ENCODE results near the gene ROR1. TPM values are rescaled to one million over a fixed set of nuclear protein-coding genes. Genes with fewer than 3 reads are reported as not detected.
"Not testable (repeated sequence)": the region's sequence is repeated elsewhere in the genome, so short reads cannot be mapped to it uniquely, and the experiment has no call there.

ROR1 gene
- total RNA-seq, 1 donor from 2014 or later = 131 TPM

DNA sequence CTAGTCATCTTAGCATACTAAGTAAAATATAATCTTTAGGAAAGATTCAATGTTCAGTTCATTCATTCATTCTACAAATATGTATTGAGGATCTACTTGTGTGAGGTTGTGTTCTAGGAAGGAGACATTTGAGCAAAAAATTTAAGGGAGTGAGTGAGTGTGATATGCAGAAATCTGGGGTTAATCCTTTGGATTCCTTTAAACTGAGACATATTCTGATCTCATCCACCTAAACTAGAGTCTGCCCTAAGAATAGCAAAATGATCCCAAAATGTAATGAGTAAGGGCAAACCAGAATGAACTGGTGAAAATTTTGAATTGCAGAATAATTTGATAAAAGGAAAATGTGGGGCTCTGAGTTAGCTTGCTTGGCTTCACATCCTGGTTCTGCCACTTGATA lies 438.2 kb downstream of the ROR1 start:
- peaks cover 10% of the 10 kb centered on the region for H3K4me1 Mint-ChIP-seq (ENCODE audit: low read depth)
- peak overlapping the region; percentile 42 for H3K27ac Mint-ChIP-seq (ENCODE audit: unreplicated experiment)
- no peak for DNase-seq (ENCODE audit: low spot score)
- peaks cover 8% of the 10 kb centered on the region for H3K36me3 Mint-ChIP-seq (ENCODE audit: low read depth)
- no peaks in the 10 kb centered on the region for H3K9me3 Mint-ChIP-seq (ENCODE audit: low read depth)
- no peaks in the 10 kb centered on the region for H3K27me3 Mint-ChIP-seq (ENCODE audit: low read depth)
- no peak overlapping the region for H3K4me3 Mint-ChIP-seq (ENCODE audit: unreplicated experiment)
- TF ChIP-seq, protein P1, sequence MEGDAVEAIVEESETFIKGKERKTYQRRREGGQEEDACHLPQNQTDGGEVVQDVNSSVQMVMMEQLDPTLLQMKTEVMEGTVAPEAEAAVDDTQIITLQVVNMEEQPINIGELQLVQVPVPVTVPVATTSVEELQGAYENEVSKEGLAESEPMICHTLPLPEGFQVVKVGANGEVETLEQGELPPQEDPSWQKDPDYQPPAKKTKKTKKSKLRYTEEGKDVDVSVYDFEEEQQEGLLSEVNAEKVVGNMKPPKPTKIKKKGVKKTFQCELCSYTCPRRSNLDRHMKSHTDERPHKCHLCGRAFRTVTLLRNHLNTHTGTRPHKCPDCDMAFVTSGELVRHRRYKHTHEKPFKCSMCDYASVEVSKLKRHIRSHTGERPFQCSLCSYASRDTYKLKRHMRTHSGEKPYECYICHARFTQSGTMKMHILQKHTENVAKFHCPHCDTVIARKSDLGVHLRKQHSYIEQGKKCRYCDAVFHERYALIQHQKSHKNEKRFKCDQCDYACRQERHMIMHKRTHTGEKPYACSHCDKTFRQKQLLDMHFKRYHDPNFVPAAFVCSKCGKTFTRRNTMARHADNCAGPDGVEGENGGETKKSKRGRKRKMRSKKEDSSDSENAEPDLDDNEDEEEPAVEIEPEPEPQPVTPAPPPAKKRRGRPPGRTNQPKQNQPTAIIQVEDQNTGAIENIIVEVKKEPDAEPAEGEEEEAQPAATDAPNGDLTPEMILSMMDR (IDR thresholded peaks at IDR 0.05) = no peak

DNA sequence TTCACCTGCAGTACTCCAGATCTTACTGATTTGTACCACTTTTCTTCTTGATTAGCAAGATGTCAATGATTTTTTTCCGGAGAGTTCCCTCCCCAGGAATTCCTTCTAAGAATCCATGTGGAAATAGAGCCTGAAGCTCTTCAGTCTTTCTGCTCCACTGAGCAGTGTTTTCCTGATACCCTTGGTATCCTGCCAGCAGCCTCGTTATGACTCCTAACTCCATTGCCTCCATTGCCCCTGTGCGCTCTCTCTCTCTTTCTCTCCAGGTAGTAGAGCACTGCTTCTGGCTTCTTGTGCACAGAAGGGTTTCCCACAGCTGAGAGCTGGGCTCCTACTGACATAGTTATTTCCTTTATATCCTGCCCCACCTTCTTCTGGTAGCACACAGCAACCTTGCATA lies 441.8 kb downstream of the ROR1 start:
- H3K4me3 Mint-ChIP-seq (ENCODE audit: unreplicated experiment) = no peak overlapping the region
- H3K36me3 Mint-ChIP-seq (ENCODE audit: low read depth) = peaks cover 9% of the 10 kb centered on the region
- H3K9me3 Mint-ChIP-seq (ENCODE audit: low read depth) = no peaks in the 10 kb centered on the region
- TF ChIP-seq, protein P1 (IDR thresholded peaks at IDR 0.05) = no peak
- peaks cover 10% of the 10 kb centered on the region for H3K4me1 Mint-ChIP-seq (ENCODE audit: low read depth)
- no peak for DNase-seq (ENCODE audit: low spot score)
- no peaks in the 10 kb centered on the region for H3K27me3 Mint-ChIP-seq (ENCODE audit: low read depth)
- H3K27ac Mint-ChIP-seq (ENCODE audit: unreplicated experiment) = no peak overlapping the region

DNA sequence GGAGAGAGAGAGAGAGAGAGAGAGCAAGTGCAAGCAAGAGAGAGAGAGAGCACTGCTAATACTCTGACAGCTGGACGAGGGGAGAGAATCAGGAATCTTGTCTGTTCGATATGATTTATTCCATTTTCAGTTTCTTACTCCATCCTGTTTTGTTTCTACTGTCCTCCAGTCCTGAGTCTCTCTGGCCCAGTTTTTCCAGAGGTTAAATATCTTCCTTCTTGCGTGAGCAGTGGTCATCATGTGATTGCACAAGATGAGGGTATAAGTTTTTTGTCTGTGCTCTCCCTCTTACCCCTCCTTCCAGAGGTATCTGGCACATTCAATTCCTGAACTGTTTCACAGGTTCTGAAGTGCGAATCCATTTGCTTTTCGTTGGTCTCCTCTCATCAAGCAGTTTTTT lies 446.4 kb downstream of the ROR1 start:
- Mint-ChIP-seq H3K9me3 (ENCODE audit: low read depth) (no peaks in the 10 kb centered on the region), H3K27ac (ENCODE audit: unreplicated experiment) (no peak overlapping the region), H3K4me1 (ENCODE audit: low read depth) (peaks cover 18% of the 10 kb centered on the region), H3K36me3 (ENCODE audit: low read depth) (peaks cover 9% of the 10 kb centered on the region), H3K4me3 (ENCODE audit: unreplicated experiment) (no peak overlapping the region), H3K27me3 (ENCODE audit: low read depth) (no peaks in the 10 kb centered on the region)
- TF ChIP-seq, protein P1 (IDR thresholded peaks at IDR 0.05) = no peak
- DNase-seq (ENCODE audit: low spot score) = no peak

DNA sequence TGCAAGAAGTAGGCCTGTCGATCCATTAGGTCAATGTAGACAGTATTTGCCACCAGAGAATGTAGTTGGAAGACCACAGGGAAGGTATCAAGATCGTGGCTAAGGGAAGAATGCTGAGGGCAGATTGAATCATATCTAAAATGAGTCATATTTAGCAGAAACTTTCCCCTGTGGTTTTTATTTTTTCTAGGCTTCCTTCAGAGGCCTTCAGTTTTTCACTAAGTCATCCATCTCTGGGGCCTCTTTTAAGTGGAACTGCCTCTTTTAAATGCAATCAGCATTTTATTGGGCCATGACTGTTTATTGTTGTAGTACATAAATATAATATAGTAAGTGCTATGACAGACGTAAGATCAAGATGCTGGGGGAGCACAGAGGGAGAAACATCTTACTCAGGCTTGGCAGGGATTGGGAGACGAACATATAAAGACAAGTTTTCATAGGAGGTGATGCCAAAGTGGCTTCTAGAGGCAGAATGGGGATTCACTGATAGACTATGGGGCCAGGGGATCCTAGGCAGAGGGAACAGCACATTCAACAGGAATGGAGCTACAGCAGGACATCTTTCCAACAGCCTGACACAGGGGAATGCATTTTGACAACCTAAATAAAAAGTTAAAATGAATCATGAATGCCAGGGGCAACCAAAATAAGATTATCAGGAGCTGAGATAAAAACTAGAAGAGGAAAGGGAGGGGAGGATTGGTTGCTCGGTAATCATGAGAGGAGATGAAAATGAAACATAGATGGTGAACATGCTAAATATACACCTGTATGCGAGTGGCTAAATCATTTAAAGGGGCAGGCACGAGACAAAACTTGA lies 449.7 kb downstream of the ROR1 start:
- no peak for DNase-seq (ENCODE audit: low spot score)
- no peaks in the 10 kb centered on the region for H3K9me3 Mint-ChIP-seq (ENCODE audit: low read depth)
- TF ChIP-seq, protein P1 (IDR thresholded peaks at IDR 0.05) = no peak
- H3K27ac Mint-ChIP-seq (ENCODE audit: unreplicated experiment) = peak overlapping the region; percentile 89
- no peak overlapping the region for H3K4me3 Mint-ChIP-seq (ENCODE audit: unreplicated experiment)
- H3K4me1 Mint-ChIP-seq (ENCODE audit: low read depth) = peaks cover 25% of the 10 kb centered on the region
- H3K36me3 Mint-ChIP-seq (ENCODE audit: low read depth) = peaks cover 2% of the 10 kb centered on the region
- no peaks in the 10 kb centered on the region for H3K27me3 Mint-ChIP-seq (ENCODE audit: low read depth)

- DNase-seq (ENCODE audit: low spot score); H3K36me3 Mint-ChIP-seq (ENCODE audit: low read depth); H3K27me3 Mint-ChIP-seq (ENCODE audit: low read depth); H3K9me3 Mint-ChIP-seq (ENCODE audit: low read depth); H3K27ac Mint-ChIP-seq (ENCODE audit: unreplicated experiment); H3K4me3 Mint-ChIP-seq (ENCODE audit: unreplicated experiment): not testable (repeated sequence)
- peaks cover 25% of the 10 kb centered on the region for H3K4me1 Mint-ChIP-seq (ENCODE audit: low read depth)
These were observed 450.4 kb downstream of the ROR1 start for GRCh38 chr1:64224236-64224635.
